ENCODE data around the gene LIMS1. TPM values are rescaled to one million over a fixed set of nuclear protein-coding genes. Genes with fewer than 3 reads are reported as not detected.

LIMS1 gene
- total RNA-seq, 1 experiment from 2014 or later = 101 TPM

DNA sequence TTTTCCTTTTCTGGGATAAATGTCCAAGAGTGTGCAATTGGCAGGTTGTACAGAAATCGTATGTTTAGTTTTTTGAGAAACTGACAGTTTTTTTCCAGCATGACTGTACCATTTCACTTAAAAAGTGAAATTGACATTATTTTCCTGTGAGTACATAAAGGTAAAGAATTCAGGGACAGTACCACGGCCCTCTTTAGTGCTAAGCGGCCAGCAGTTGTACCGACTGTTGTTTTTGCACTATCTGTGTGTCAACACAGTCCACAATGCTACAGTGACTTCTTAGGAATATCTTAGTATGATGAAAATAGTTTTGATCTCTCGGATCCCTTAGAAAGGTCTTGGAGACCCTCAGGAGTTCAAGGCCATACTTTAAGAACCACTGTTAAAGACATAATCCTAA is 2.6 kb downstream of the LIMS1 start:
- intact Hi-C loops (cut with micrococcal nuclease; ENCODE audit: unreplicated experiment) (loop anchor here (5.0 kb wide), 1 partner anchor 40 kb away; no protein-coding TSS in a partner anchor), in situ Hi-C loops (cut with HindIII; ENCODE audit: low pct_unique_long_range_greater_than_20kb, low sequenced_read_pairs) (no loop called here)
- H3K9me3 ChIP-seq (ENCODE audit: control insufficient read depth, insufficient read depth, low read depth, low read length) = no peaks in the 10 kb centered on the region
- TF ChIP-seq POLR2AphosphoS5 (IDR thresholded peaks at IDR 0.05; ENCODE audit: low read depth, low read length) (no peak), TCF7L2 (IDR thresholded peaks at IDR 0.05; ENCODE audit: low read depth, low read length) (no peak), SIN3A (IDR thresholded peaks at IDR 0.05; ENCODE audit: borderline replicate concordance, insufficient read depth, low read depth, low read length) (no peak), REST (IDR thresholded peaks at IDR 0.05; ENCODE audit: insufficient read depth in 1 of 2, low read depth in 2 of 2, low read length in 1 of 2) (no peak)
- TF ChIP-seq, protein P1, sequence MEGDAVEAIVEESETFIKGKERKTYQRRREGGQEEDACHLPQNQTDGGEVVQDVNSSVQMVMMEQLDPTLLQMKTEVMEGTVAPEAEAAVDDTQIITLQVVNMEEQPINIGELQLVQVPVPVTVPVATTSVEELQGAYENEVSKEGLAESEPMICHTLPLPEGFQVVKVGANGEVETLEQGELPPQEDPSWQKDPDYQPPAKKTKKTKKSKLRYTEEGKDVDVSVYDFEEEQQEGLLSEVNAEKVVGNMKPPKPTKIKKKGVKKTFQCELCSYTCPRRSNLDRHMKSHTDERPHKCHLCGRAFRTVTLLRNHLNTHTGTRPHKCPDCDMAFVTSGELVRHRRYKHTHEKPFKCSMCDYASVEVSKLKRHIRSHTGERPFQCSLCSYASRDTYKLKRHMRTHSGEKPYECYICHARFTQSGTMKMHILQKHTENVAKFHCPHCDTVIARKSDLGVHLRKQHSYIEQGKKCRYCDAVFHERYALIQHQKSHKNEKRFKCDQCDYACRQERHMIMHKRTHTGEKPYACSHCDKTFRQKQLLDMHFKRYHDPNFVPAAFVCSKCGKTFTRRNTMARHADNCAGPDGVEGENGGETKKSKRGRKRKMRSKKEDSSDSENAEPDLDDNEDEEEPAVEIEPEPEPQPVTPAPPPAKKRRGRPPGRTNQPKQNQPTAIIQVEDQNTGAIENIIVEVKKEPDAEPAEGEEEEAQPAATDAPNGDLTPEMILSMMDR (IDR thresholded peaks at IDR 0.05) = no peak
- H3K4me1 ChIP-seq (ENCODE audit: control insufficient read depth, insufficient read depth, low read length) = peaks cover 50% of the 10 kb centered on the region
- ChIA-PET CTCF (no interaction called here), POLR2A (no interaction called here)
- no TSS peak for BruUV-seq (replicated peaks)
- H3K4me3 ChIP-seq (ENCODE audit: low read depth in 2 of 2, low read length in 2 of 2) = no peak overlapping the region
- H3K27ac ChIP-seq (ENCODE audit: low read length) = peak overlapping the region; percentile 3; the same call in 1 of the 2 replicates
- H3K27me3 ChIP-seq (ENCODE audit: control insufficient read depth, insufficient read depth, low read length) = no peaks in the 10 kb centered on the region
- DNase-seq (ENCODE audit: low read depth, low spot score) = no peak
- H3K36me3 ChIP-seq (ENCODE audit: control insufficient read depth, insufficient read depth, low read length) = no peaks in the 10 kb centered on the region
- no peak for ATAC-seq

DNA sequence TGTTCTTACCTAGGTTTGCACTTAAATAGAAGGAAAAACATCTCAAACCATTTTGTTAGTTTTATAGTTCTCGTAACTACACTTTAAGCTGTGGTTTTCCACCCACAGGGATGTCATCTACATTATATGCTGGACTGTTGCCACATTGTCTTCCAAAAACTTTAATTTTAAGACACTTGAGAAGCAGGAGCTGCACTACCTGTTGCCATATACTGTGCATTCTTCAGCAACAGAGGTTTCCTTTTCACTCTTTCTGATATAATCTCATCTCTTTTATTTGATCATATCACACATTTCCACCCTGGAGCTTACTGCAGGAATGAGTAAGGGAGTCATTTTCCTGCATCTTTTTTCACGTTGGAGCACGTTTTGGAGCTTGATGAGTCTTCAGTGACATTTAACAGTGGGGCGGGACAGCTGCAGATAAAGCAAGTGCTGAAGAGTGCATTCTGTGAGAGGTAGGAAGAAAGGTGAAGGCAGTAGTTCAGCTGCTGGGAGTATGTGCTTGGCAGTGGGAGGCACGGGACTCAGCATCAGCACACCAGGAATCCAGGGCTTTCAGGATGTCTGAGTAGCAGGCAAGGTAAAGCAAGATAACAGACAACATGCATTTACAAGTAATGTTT is 3.8 kb downstream of the LIMS1 start:
- in situ Hi-C loops (cut with HindIII; ENCODE audit: low pct_unique_long_range_greater_than_20kb, low sequenced_read_pairs) (no loop called here), intact Hi-C loops (cut with micrococcal nuclease; ENCODE audit: unreplicated experiment) (loop anchor here (5.0 kb wide), 1 partner anchor 39 kb away; no protein-coding TSS in a partner anchor)
- Histone ChIP-seq H3K4me1 (ENCODE audit: control insufficient read depth, insufficient read depth, low read length) (peaks cover 38% of the 10 kb centered on the region), H3K4me3 (ENCODE audit: low read depth in 2 of 2, low read length in 2 of 2) (no peak overlapping the region), H3K27ac (ENCODE audit: low read length) (no peak overlapping the region), H3K9me3 (ENCODE audit: control insufficient read depth, insufficient read depth, low read depth, low read length) (no peaks in the 10 kb centered on the region), H3K27me3 (ENCODE audit: control insufficient read depth, insufficient read depth, low read length) (no peaks in the 10 kb centered on the region), H3K36me3 (ENCODE audit: control insufficient read depth, insufficient read depth, low read length) (no peaks in the 10 kb centered on the region)
- BruUV-seq (replicated peaks) = no TSS peak
- DNase-seq (ENCODE audit: low read depth, low spot score) (no peak), ATAC-seq (no peak)
- POLR2A ChIA-PET = interaction anchor here (0.6 to 0.8 kb wide), 2 partner anchors 46 to 65 kb away, joined by 3 to 9 read pairs; no protein-coding TSS in a partner anchor
- CTCF ChIA-PET = no interaction called here
- TF ChIP-seq TCF7L2 (IDR thresholded peaks at IDR 0.05; ENCODE audit: low read depth, low read length) (no peak), REST (IDR thresholded peaks at IDR 0.05; ENCODE audit: insufficient read depth in 1 of 2, low read depth in 2 of 2, low read length in 1 of 2) (no peak), SIN3A (IDR thresholded peaks at IDR 0.05; ENCODE audit: borderline replicate concordance, insufficient read depth, low read depth, low read length) (no peak), POLR2AphosphoS5 (IDR thresholded peaks at IDR 0.05; ENCODE audit: low read depth, low read length) (no peak)
- TF ChIP-seq, protein P1 (IDR thresholded peaks at IDR 0.05) = no peak
